ENCODE results near the gene DYNC1H1. TPM values are rescaled to one million over a fixed set of nuclear protein-coding genes. Genes with fewer than 3 reads are reported as not detected.

The DYNC1H1 gene
- total RNA-seq, 4 donors from 2014 or later = 606 to 1,020 (median 666) TPM

DNA sequence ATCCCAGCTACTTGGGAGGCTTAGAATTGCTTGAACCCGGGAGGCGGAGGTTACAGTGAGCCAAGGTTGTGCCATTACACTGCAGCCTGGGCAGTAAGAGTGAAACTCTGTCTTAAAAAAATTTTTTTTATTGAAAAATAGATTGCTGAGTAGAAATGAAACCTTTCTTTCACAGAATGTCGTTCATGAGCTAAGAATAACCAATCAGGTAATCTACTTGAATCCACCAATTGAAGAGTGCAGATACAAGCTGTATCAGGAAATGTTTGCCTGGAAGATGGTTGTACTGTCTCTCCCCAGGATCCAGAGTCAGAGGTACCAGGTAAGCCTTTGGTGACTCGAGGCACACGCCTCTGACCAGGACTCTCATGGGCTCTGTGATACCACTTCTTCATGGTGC is 27.0 kb downstream of the DYNC1H1 start:
- WGBS, 2 donors (ENCODE audit: low coverage in 1 of 2) = 84 to 86% methylated on average over 4 to 5 of the region's 5 CpGs
- H3K27me3 ChIP-seq = no peaks in the 10 kb centered on the region
- no peak for ATAC-seq
- peaks cover 0 to 10% (median 0%) of the 10 kb centered on the region in 3 donors for H3K4me1 ChIP-seq
- H3K9me3 ChIP-seq = no peaks in the 10 kb centered on the region
- TF ChIP-seq EP300 (IDR thresholded peaks at IDR 0.05) (no peak), POLR2A (IDR thresholded peaks at IDR 0.05) (no peak), POLR2AphosphoS5 (IDR thresholded peaks at IDR 0.05) (no peak)
- TF ChIP-seq, protein P1, sequence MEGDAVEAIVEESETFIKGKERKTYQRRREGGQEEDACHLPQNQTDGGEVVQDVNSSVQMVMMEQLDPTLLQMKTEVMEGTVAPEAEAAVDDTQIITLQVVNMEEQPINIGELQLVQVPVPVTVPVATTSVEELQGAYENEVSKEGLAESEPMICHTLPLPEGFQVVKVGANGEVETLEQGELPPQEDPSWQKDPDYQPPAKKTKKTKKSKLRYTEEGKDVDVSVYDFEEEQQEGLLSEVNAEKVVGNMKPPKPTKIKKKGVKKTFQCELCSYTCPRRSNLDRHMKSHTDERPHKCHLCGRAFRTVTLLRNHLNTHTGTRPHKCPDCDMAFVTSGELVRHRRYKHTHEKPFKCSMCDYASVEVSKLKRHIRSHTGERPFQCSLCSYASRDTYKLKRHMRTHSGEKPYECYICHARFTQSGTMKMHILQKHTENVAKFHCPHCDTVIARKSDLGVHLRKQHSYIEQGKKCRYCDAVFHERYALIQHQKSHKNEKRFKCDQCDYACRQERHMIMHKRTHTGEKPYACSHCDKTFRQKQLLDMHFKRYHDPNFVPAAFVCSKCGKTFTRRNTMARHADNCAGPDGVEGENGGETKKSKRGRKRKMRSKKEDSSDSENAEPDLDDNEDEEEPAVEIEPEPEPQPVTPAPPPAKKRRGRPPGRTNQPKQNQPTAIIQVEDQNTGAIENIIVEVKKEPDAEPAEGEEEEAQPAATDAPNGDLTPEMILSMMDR (IDR thresholded peaks at IDR 0.05) = no peak
- H3K36me3 ChIP-seq = peaks cover 0 to 100% of the 10 kb centered on the region in 2 donors
- H3K27ac ChIP-seq = no peak overlapping the region
- H3K4me3 ChIP-seq = no peak overlapping the region

DNA sequence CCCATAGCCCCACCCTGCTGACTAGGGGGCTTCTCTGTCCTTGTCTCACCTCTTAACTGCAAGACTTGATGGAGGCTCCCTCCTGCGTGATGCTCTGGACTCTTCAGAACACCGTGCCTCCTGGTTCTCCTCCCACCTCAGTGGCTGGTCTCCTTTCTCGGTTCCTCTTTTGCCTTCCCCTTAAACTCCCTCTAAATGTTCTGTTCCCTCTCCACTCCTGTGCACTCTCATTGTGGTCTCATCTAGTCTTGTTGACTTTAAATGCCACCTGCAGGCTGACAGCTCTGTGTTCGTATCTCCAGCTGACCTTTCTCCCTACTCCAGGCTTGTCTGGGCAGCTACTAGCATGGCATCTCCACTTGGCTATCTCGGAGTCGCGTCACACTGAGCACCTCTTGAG is 28.3 kb downstream of the DYNC1H1 start:
- H3K9me3 ChIP-seq = no peaks in the 10 kb centered on the region
- no peak for ATAC-seq
- no peak overlapping the region for H3K4me3 ChIP-seq
- H3K4me1 ChIP-seq = peaks cover 0 to under 1% (median 0%) of the 10 kb centered on the region in 3 donors
- 78 to 80% methylated on average over 4 to 7 of the region's 7 CpGs for WGBS, 2 donors (ENCODE audit: low coverage in 1 of 2)
- H3K36me3 ChIP-seq = peaks cover 0 to 100% of the 10 kb centered on the region in 2 donors
- no peak overlapping the region for H3K27ac ChIP-seq
- no peaks in the 10 kb centered on the region for H3K27me3 ChIP-seq
- TF ChIP-seq, protein P1 (IDR thresholded peaks at IDR 0.05) = no peak
- TF ChIP-seq POLR2A (IDR thresholded peaks at IDR 0.05) (no peak), POLR2AphosphoS5 (IDR thresholded peaks at IDR 0.05) (no peak), EP300 (IDR thresholded peaks at IDR 0.05) (no peak)

DNA sequence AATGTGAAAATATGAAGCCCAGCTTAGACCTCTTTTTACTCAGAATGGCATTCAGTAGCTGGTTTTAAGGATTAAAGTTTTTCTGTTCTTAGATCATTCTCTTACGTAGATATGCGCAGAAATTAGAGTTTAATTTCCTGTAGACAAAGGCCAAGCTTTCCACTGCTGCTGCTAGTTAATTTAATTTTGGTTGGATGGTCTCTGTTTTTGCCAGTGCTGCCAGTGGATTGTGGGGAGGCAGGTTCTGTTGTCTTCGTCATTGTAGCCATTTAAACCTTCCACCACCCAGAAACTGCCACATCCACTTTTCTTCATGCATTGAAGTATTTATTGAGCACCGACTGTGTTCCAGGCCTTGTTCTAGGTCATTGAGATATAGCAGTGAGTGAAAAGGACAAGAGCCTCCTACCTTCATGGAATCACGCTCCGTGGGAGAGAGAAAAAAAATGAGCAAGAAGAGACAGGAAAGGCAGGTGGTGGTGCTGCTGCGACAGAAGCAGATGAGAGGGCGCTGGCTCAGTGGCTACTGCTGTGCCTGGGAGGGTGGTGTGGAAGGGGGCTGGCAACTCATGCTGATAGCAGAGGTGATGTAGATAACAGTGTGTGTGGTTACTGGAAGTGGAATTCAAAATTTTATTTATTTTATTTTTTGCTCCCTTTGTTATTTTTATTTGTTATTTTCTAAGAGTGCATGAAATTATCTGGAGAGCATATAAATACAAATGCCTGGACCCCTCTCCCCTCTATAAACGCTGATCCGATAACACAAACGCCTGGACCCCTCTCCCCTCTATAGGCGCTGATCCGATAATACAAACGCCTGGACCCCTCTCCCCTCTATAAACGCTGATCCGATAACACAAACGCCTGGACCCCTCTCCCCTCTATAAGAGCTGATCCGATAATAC is 33.3 kb downstream of the DYNC1H1 start:
- Histone ChIP-seq H3K27ac (no peak overlapping the region), H3K27me3 (no peaks in the 10 kb centered on the region), H3K9me3 (no peaks in the 10 kb centered on the region), H3K36me3 (peaks cover 2 to 100% of the 10 kb centered on the region in 2 donors), H3K4me3 (no peak overlapping the region), H3K4me1 (no peaks in the 10 kb centered on the region)
- no peak for ATAC-seq
- 79 to 84% methylated on average over 14 to 18 of the region's 18 CpGs for WGBS, 2 donors (ENCODE audit: low coverage in 1 of 2)
- no peak for TF ChIP-seq POLR2AphosphoS5 (IDR thresholded peaks at IDR 0.05)
- no peak for TF ChIP-seq POLR2A (IDR thresholded peaks at IDR 0.05)
- no peak for TF ChIP-seq EP300 (IDR thresholded peaks at IDR 0.05)
- TF ChIP-seq, protein P1 (IDR thresholded peaks at IDR 0.05) = no peak

DNA sequence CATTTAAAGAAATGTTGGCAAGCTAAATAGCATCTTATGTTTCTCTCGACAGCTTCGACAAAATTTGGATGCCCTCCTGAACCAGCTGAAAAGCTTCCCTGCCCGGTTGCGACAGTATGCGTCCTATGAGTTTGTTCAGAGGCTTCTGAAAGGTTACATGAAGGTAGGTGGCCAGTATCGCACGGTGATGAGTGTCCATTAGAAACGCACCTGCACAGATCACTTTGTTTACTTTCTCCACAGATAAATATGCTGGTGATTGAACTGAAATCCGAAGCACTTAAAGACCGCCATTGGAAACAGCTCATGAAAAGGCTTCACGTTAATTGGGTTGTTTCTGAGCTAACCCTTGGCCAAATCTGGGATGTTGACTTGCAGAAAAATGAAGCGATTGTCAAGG is 36.5 kb downstream of the DYNC1H1 start:
- Histone ChIP-seq H3K4me1 (no peaks in the 10 kb centered on the region), H3K36me3 (peaks cover 4 to 100% of the 10 kb centered on the region in 2 donors), H3K9me3 (no peaks in the 10 kb centered on the region), H3K4me3 (no peak overlapping the region), H3K27me3 (no peaks in the 10 kb centered on the region), H3K27ac (no peak overlapping the region)
- TF ChIP-seq POLR2A (IDR thresholded peaks at IDR 0.05) (no peak), POLR2AphosphoS5 (IDR thresholded peaks at IDR 0.05) (no peak), EP300 (IDR thresholded peaks at IDR 0.05) (no peak)
- TF ChIP-seq, protein P1 (IDR thresholded peaks at IDR 0.05) = no peak
- no peak for ATAC-seq
- WGBS, 2 donors (ENCODE audit: low coverage in 1 of 2) = 79 to 81% methylated on average over 5 to 12 of the region's 12 CpGs

DNA sequence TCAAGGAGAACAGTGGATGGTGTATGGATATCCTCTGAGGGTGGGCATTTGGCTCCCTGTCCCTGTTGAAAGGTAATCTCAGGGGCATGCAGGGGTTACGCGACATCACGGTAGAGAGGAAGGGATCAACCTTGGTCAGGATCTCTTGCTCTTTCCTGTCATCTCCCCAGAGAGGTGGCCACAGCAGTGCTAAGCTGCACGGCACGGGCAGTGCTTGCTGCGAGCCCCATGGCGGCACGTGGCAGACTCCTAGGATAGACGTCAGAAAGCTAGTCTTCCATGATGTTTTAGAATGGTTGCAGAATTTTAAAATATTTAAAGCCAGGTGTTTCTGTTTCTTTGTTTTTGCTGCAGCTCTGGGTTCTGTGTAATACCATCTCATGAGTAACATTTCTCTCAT is 41.0 kb downstream of the DYNC1H1 start:
- no peak overlapping the region for H3K27ac ChIP-seq
- peaks cover 4 to 100% of the 10 kb centered on the region in 2 donors for H3K36me3 ChIP-seq

More for the DNA sequence above, 41.0 kb downstream of the DYNC1H1 start:
- WGBS, 2 donors (ENCODE audit: low coverage in 1 of 2) = 70 to 84% methylated on average over 2 to 9 of the region's 9 CpGs
- ATAC-seq = no peak
- Histone ChIP-seq H3K4me1 (no peaks in the 10 kb centered on the region), H3K9me3 (no peaks in the 10 kb centered on the region), H3K4me3 (no peak overlapping the region), H3K27me3 (no peaks in the 10 kb centered on the region)
- TF ChIP-seq POLR2AphosphoS5 (IDR thresholded peaks at IDR 0.05) (no peak), POLR2A (IDR thresholded peaks at IDR 0.05) (no peak), EP300 (IDR thresholded peaks at IDR 0.05) (no peak)
- TF ChIP-seq, protein P1 (IDR thresholded peaks at IDR 0.05) = no peak

All from gastroesophageal sphincter (tissue), 4 donors.